HCT116 (cell line): ENCODE results near the gene RMI1.

ENCODE experiments used
- EZH2 ChIP-seq: fragments of 200-600 bp; sonication (generic); IDR thresholded peaks from 2 replicates; pipeline ENCODE4 v1.6.1; 2017; ENCODE audit warnings: antibody characterized with exemption, mixed run types
- REST ChIP-seq: IDR thresholded peaks from 2 replicates; pipeline ENCODE4 v1.6.1; 2012; ENCODE audit warnings: low read depth
- SRF ChIP-seq: IDR thresholded peaks from 2 replicates; pipeline ENCODE4 v1.6.1; 2012; ENCODE audit warnings: low read depth
- TF ChIP-seq, protein P1 (sequence below): IDR thresholded peaks from 2 replicates; pipeline ENCODE4 v1.6.1; 2012
- TF ChIP-seq, protein P2 (sequence below), 3 experiments: fragments of 200-600 bp in 1 of 3; sonication (generic) in 1 of 3; IDR thresholded peaks in 2 of 3; conservative IDR thresholded peaks in 1 of 3; 2 replicates each; pipeline ENCODE4 v1.5.1; 2012 to 2017; ENCODE audit warnings: low read depth in 2 of 3, low read length in 2 of 3, antibody characterized with exemption in 1 of 3, borderline replicate concordance in 1 of 3, control low read depth in 1 of 3, mild to moderate bottlenecking in 1 of 3, mixed read lengths in 1 of 3, mixed run types in 1 of 3, moderate library complexity in 1 of 3; ENCODE audit not compliant: insufficient read depth in 1 of 3

DNA sequence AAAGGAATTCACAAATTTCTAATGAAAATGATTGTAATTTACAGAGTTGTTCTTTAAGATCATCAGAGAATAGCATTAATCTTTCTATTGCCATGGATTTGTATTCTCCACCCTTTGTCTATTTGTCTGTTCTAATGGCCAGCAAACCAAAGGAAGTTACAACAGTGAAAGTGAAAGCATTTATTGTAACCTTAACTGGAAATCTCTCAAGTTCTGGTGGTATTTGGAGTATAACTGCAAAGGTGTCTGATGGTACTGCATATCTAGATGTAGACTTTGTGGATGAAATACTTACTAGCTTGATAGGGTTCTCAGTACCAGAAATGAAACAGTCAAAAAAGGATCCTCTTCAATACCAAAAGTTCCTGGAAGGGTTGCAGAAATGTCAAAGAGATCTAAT lies 21.7 kb downstream of the RMI1 start:
- no peak for TF ChIP-seq EZH2
- TF ChIP-seq, protein P1, sequence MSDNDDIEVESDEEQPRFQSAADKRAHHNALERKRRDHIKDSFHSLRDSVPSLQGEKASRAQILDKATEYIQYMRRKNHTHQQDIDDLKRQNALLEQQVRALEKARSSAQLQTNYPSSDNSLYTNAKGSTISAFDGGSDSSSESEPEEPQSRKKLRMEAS, result no peak
- no peak for TF ChIP-seq REST
- TF ChIP-seq, protein P2, sequence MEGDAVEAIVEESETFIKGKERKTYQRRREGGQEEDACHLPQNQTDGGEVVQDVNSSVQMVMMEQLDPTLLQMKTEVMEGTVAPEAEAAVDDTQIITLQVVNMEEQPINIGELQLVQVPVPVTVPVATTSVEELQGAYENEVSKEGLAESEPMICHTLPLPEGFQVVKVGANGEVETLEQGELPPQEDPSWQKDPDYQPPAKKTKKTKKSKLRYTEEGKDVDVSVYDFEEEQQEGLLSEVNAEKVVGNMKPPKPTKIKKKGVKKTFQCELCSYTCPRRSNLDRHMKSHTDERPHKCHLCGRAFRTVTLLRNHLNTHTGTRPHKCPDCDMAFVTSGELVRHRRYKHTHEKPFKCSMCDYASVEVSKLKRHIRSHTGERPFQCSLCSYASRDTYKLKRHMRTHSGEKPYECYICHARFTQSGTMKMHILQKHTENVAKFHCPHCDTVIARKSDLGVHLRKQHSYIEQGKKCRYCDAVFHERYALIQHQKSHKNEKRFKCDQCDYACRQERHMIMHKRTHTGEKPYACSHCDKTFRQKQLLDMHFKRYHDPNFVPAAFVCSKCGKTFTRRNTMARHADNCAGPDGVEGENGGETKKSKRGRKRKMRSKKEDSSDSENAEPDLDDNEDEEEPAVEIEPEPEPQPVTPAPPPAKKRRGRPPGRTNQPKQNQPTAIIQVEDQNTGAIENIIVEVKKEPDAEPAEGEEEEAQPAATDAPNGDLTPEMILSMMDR (IDR thresholded peaks at IDR 0.05 in 2 of 3, conservative IDR thresholded peaks at IDR 0.05 in 1 of 3; ENCODE audit: borderline replicate concordance in 1 of 3, insufficient read depth in 1 of 3, low read depth in 2 of 3, low read length in 2 of 3), result no peak
- TF ChIP-seq SRF, result no peak
